Endodermal cell (in vitro differentiated cells): ENCODE results near the gene RAB1A. TPM values are rescaled to one million over a fixed set of nuclear protein-coding genes. Genes with fewer than 3 reads are reported as not detected.

Source experiments
- DNase-seq: peaks from one replicate; pipeline ENCODE4 v3.0.0-alpha.2; 2017
- H3K27ac ChIP-seq: 2 replicates; pipeline ENCODE4 v1.5.1; 2013; ENCODE audit warnings: mild to moderate bottlenecking, low read depth, low read length, moderate library complexity
- H3K27me3 ChIP-seq: 2 replicates; pipeline ENCODE4 v1.6.1; 2013; ENCODE audit warnings: mild to moderate bottlenecking, low read length, moderate library complexity; ENCODE audit not compliant: insufficient read depth, control insufficient read depth, poor library complexity, severe bottlenecking
- H3K36me3 ChIP-seq: 2 replicates; pipeline ENCODE4 v1.7.0; 2013; ENCODE audit warnings: mild to moderate bottlenecking, low read length, moderate library complexity; ENCODE audit not compliant: control insufficient read depth, insufficient read depth
- H3K4me1 ChIP-seq: one replicate; pipeline ENCODE4 v1.7.0; 2013; ENCODE audit warnings: low read length; ENCODE audit not compliant: control insufficient read depth, insufficient read depth
- H3K4me3 ChIP-seq: 2 replicates; pipeline ENCODE4 v1.5.1; 2013; ENCODE audit warnings: mild to moderate bottlenecking, low read length, moderate library complexity
- H3K9ac ChIP-seq: 2 replicates; pipeline ENCODE4 v1.6.1; 2013; ENCODE audit warnings: mild to moderate bottlenecking, low read length, moderate library complexity; ENCODE audit not compliant: poor library complexity, severe bottlenecking; ENCODE audit errors: extremely low read depth
- H3K9me3 ChIP-seq: 2 replicates; pipeline ENCODE4 v1.6.1; 2013; ENCODE audit warnings: mild to moderate bottlenecking, low read length, moderate library complexity; ENCODE audit not compliant: control insufficient read depth
- H3K27ac Mint-ChIP-seq: 2 replicates; pipeline ENCODE4 v1.8.0; 2020; ENCODE audit warnings: mixed read lengths
- H3K27me3 Mint-ChIP-seq: 2 replicates; pipeline ENCODE4 v1.8.0; 2021; ENCODE audit warnings: mild to moderate bottlenecking, mixed read lengths; ENCODE audit not compliant: insufficient read depth
- H3K36me3 Mint-ChIP-seq: 2 replicates; pipeline ENCODE4 v1.8.0; 2020; ENCODE audit warnings: low read depth, mixed read lengths
- H3K4me1 Mint-ChIP-seq: 2 replicates; pipeline ENCODE4 v1.8.0; 2020; ENCODE audit warnings: mixed read lengths
- H3K4me3 Mint-ChIP-seq: 2 replicates; pipeline ENCODE4 v1.8.0; 2020; ENCODE audit warnings: mild to moderate bottlenecking, moderate library complexity, mixed read lengths
- H3K9me3 Mint-ChIP-seq: 2 replicates; pipeline ENCODE4 v1.8.0; 2020; ENCODE audit warnings: mild to moderate bottlenecking, mixed read lengths
- CTCF ChIP-seq: fragments of 200-600 bp; sonication (generic); conservative IDR thresholded peaks from 2 replicates; pipeline ENCODE4 v1.5.0; 2021; ENCODE audit warnings: antibody characterized with exemption, mild to moderate bottlenecking
- whole genome bisulfite sequencing, 2 experiments: methylation state at CpG; one replicate each; pipeline versions ENCODE4 v1.1.5 to v1.1.7; 2013; ENCODE audit warnings: missing lambda C conversion rate in 2 of 2, mixed read lengths in 1 of 2; ENCODE audit not compliant: insufficient coverage in 1 of 2, insufficient read length in 1 of 2; 5-methylcytosine and 5-hydroxymethylcytosine counted together
- total RNA-seq, 2 donors: library from RNA; stranded (reverse); fragmentation: NEBNext Ultra II Directional in 1 of 2; extraction: Animal tissue kit (Norgen Biotek cat#: 25700) in 1 of 2; gene quantifications; 2 replicates in 1 of 2; 3 replicates in 1 of 2; pipeline ENCODE4 v1.2.1, GENCODE V29; 2021

Gene RAB1A
- total RNA-seq, 2 donors from 2014 or later: 122 to 125 TPM

DNA sequence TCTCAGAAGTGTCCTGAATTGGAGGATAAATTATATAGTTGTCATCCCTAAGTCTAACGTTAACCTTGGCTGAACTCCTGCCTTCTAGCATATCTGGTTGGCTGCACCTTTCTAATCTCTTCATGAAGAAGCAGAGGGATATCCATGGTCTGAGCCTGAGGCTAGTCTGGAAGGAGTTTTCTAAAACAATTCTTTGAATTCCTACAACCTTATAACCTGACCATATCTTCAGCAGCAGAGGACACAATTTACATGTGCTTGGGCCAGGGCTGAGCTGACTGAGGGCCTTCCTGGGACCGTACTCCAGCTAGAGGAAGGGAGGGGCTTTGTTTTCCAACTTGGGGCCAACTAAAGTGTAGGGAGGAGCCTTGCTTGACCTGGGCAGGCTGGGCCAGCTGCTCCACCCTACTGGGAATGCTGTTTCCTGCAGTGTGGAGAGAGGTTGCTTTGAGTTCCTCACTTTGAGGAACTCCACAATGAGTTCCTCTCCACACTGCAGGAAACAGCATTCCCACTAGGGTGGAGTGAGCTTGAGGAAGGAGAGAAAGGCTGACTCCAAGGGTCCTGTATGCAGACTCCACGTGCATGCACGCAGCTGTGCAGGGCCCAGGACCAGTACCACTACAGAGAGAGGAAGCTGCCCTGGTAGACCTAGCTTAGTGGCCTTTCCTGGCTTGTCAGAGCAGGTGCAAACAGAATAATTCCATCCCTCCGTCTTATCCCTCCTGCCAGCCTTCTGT is 54.1 kb downstream of the RAB1A start:
- Mint-ChIP-seq H3K9me3 (no peaks in the 10 kb centered on the region), H3K36me3 (peaks cover 60% of the 10 kb centered on the region), H3K4me1 (peaks cover 24% of the 10 kb centered on the region), H3K27ac (peak overlapping the region; percentile 80), H3K4me3 (no peak overlapping the region), H3K27me3 (no peaks in the 10 kb centered on the region)
- no peak overlapping the region for H3K9ac ChIP-seq
- 78 to 100% methylated on average over 2 to 5 of the region's 5 CpGs for WGBS, 2 experiments
- H3K4me3 ChIP-seq: no peak overlapping the region
- no peaks in the 10 kb centered on the region for H3K9me3 ChIP-seq
- peak; percentile 79 for DNase-seq
- peaks cover 7% of the 10 kb centered on the region for H3K4me1 ChIP-seq
- no peaks in the 10 kb centered on the region for H3K27me3 ChIP-seq
- TF ChIP-seq CTCF: peak; percentile 10
- no peak overlapping the region for H3K27ac ChIP-seq
- peaks cover 89% of the 10 kb centered on the region for H3K36me3 ChIP-seq

GRCh38 chr2:65075176-65075575 is 54.7 kb downstream of the RAB1A start:
- no peaks in the 10 kb centered on the region for H3K27me3 Mint-ChIP-seq
- TF ChIP-seq CTCF: no peak
- DNase-seq: no peak
- no peaks in the 10 kb centered on the region for H3K27me3 ChIP-seq
- H3K9me3 Mint-ChIP-seq: no peaks in the 10 kb centered on the region
- H3K27ac Mint-ChIP-seq: no peak overlapping the region
- peaks cover 88% of the 10 kb centered on the region for H3K36me3 ChIP-seq
- no peak overlapping the region for H3K27ac ChIP-seq
- H3K4me1 ChIP-seq: peaks cover 7% of the 10 kb centered on the region
- H3K4me3 ChIP-seq: no peak overlapping the region
- 96 to 100% methylated on average over 2 to 9 of the region's 9 CpGs for WGBS, 2 experiments
- H3K9ac ChIP-seq: no peak overlapping the region
- H3K9me3 ChIP-seq: no peaks in the 10 kb centered on the region
- H3K4me3 Mint-ChIP-seq: no peak overlapping the region
- peaks cover 61% of the 10 kb centered on the region for H3K36me3 Mint-ChIP-seq
- peaks cover 24% of the 10 kb centered on the region for H3K4me1 Mint-ChIP-seq

DNA sequence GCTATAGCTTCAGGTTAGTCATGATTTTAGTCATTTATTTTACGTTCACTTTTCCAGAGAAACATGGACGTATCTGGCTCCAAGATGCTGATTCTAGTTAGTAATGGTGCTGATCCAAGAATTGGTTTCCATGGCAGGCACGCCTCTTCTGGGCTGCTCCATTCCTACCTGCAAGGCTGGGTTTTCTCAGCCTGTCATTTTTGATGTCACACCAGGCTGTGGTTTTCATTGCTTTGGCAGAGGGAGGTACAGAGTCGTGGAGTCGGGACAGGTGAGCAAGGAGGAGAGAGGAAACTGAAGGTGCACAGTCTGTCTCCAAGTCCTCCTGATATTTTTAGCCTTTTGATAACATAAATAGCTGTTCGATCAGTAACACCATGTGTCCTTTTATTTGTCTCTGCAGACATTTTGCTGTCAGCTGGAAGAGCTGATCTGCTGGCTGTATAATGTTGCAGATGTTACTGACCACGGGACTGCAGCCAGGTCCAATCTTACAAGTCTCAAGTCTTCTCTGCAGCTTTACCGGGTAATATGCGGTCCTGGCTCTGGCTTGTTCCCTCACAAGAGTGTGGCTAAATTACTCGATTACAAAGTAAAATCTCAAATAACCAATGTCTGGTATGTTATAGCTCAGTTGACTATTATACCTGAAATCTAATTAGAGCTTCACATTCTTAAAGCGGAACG is 55.9 kb downstream of the RAB1A start:
- Histone ChIP-seq H3K9me3 (no peaks in the 10 kb centered on the region), H3K27ac (no peak overlapping the region), H3K36me3 (peaks cover 83% of the 10 kb centered on the region), H3K27me3 (no peaks in the 10 kb centered on the region), H3K4me3 (no peak overlapping the region), H3K9ac (no peak overlapping the region), H3K4me1 (peaks cover 7% of the 10 kb centered on the region)
- no peak for DNase-seq
- no peak overlapping the region for H3K4me3 Mint-ChIP-seq
- no peaks in the 10 kb centered on the region for H3K9me3 Mint-ChIP-seq
- peaks cover 57% of the 10 kb centered on the region for H3K36me3 Mint-ChIP-seq
- peaks cover 24% of the 10 kb centered on the region for H3K4me1 Mint-ChIP-seq
- no peak overlapping the region for H3K27ac Mint-ChIP-seq
- TF ChIP-seq CTCF: no peak
- WGBS, 2 experiments: 94 to 97% methylated on average over 6 to 12 of the region's 12 CpGs
- no peaks in the 10 kb centered on the region for H3K27me3 Mint-ChIP-seq
